SH-SY5Y (cell line): Measurements from ENCODE around the gene MGMT.

ENCODE experiments used
- GATA2 ChIP-seq: IDR thresholded peaks from 2 replicates; pipeline ENCODE4 v1.6.1; 2011; ENCODE audit warnings: mild to moderate bottlenecking, low read depth, low read length
- GATA3 ChIP-seq: IDR thresholded peaks from 2 replicates; pipeline ENCODE4 v1.6.1; 2011; ENCODE audit warnings: low read depth, mild to moderate bottlenecking, low read length, moderate library complexity

DNA sequence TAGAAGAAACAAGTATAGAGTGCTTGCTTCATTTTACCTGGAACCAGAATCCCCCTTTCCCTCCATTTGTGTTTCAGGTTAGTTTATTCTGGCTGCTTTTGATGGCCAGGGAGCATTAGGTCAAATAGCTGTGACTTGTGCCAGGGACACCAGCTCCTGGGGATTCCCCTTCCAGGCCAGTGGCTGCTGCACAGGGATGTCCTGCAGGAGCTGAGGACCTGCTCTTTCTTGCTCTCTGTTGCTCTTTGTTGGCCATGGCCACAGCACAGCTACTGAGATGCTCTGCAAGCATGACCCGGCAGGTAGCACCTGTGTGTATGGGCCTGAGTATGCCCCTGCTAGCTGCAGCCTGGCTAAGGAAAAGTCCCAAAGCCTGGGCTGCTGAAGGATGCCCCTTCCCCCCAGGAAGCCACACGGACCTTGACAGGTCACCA, 288.1 kb downstream of the MGMT start:
- TF ChIP-seq GATA2 (no peak), GATA3 (no peak)
